ENCODE measurements around the gene FGF7. TPM values are rescaled to one million over a fixed set of nuclear protein-coding genes. Genes with fewer than 3 reads are reported as not detected.

Gene FGF7
- total and polyA plus RNA-seq, 2 donors (not counting 3 experiments of a cell fraction or from before 2014, with no cell fraction given), result not detected

DNA sequence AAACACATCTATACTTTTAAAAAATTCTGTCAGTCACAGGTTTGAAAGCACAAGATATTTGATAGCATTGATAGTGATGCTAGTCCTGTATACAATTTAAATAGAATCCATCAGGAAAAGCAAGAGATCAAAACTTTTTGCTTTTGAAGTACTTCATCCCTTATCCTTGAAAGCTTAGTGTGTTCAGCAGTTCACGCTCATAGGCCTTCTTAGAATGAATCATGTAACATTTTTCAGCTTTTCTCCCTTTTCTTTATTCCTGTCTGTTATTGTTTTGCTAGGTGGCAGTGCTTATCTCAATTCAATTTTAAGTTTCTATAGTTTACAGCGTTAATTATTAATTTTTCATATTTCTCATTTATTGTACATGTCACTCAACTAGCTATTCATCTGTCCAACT lies 69.1 kb downstream of the FGF7 start:
- intact Hi-C loops (cut with micrococcal nuclease) (no loop called here), dilution Hi-C loops (cut with MboI; ENCODE audit: extremely low pct_ligation_motif_present, low sequenced_read_pairs) (no loop called here)
- no peak overlapping the region for H3K9ac ChIP-seq (replicated peaks; ENCODE audit: extremely low read depth, insufficient read depth, low read length)
- no peak overlapping the region for H3K4me3 ChIP-seq (replicated peaks in 1 of 3; ENCODE audit: insufficient read depth in 1 of 3, low read depth in 1 of 3, low read length in 3 of 3)
- H3K4me1 ChIP-seq (ENCODE audit: control insufficient read depth, extremely low read depth, insufficient read depth, low read length), result no peaks in the 10 kb centered on the region
- no peak overlapping the region for H3K27ac ChIP-seq (ENCODE audit: insufficient read depth, low read depth, low read length)
- H3K27me3 ChIP-seq (ENCODE audit: control insufficient read depth in 2 of 2, insufficient read depth in 2 of 2, low read length in 2 of 2), result no peaks in the 10 kb centered on the region
- no peak for FAIRE-seq
- no peaks in the 10 kb centered on the region for H3K36me3 ChIP-seq (ENCODE audit: control insufficient read depth in 2 of 2, extremely low read depth in 1 of 2, insufficient read depth in 2 of 2, low read length in 2 of 2)
- no peak overlapping the region for H3K4me2 ChIP-seq (ENCODE audit: insufficient read depth, low read length)
- DNase-seq (ENCODE audit: low read depth, low spot score), result no peak
- ChIA-PET CTCF (no interaction called here), POLR2A (no interaction called here)
- no peaks in the 10 kb centered on the region for H3K9me3 ChIP-seq (replicated peaks; ENCODE audit: control insufficient read depth, insufficient read depth, low read length)
- no TSS peak for BruUV-seq (replicated peaks)
- TF ChIP-seq, protein P1, sequence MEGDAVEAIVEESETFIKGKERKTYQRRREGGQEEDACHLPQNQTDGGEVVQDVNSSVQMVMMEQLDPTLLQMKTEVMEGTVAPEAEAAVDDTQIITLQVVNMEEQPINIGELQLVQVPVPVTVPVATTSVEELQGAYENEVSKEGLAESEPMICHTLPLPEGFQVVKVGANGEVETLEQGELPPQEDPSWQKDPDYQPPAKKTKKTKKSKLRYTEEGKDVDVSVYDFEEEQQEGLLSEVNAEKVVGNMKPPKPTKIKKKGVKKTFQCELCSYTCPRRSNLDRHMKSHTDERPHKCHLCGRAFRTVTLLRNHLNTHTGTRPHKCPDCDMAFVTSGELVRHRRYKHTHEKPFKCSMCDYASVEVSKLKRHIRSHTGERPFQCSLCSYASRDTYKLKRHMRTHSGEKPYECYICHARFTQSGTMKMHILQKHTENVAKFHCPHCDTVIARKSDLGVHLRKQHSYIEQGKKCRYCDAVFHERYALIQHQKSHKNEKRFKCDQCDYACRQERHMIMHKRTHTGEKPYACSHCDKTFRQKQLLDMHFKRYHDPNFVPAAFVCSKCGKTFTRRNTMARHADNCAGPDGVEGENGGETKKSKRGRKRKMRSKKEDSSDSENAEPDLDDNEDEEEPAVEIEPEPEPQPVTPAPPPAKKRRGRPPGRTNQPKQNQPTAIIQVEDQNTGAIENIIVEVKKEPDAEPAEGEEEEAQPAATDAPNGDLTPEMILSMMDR (IDR thresholded peaks at IDR 0.05; ENCODE audit: extremely low read depth in 1 of 2, insufficient read depth in 1 of 2, low read depth in 1 of 2, low read length in 2 of 2), result no peak
- TF ChIP-seq MYC (IDR thresholded peaks at IDR 0.05; ENCODE audit: low read depth, low read length), result no peak
- no peak for TF ChIP-seq POLR2A (IDR thresholded peaks at IDR 0.05; ENCODE audit: low read depth, low read length)
- no peak for TF ChIP-seq GATA2 (IDR thresholded peaks at IDR 0.05; ENCODE audit: insufficient read depth, insufficient read length, low read depth, low read length)
- no peak for TF ChIP-seq FOS (IDR thresholded peaks at IDR 0.05; ENCODE audit: borderline replicate concordance, insufficient read depth, low read length)
- no peak for TF ChIP-seq EZH2 (IDR thresholded peaks at IDR 0.05; ENCODE audit: borderline replicate concordance, low read depth, low read length, severe bottlenecking)
- TF ChIP-seq, protein P2, sequence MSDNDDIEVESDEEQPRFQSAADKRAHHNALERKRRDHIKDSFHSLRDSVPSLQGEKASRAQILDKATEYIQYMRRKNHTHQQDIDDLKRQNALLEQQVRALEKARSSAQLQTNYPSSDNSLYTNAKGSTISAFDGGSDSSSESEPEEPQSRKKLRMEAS (IDR thresholded peaks at IDR 0.05; ENCODE audit: insufficient read depth, insufficient read length), result no peak
- no peak for TF ChIP-seq POLR2AphosphoS5 (IDR thresholded peaks at IDR 0.05; ENCODE audit: insufficient read depth, low read depth, low read length)
- no peak for TF ChIP-seq JUN (IDR thresholded peaks at IDR 0.05; ENCODE audit: borderline replicate concordance, insufficient read depth, insufficient read length, low read depth)
- no peaks in the 10 kb centered on the region for H4K20me1 ChIP-seq (replicated peaks; ENCODE audit: control insufficient read depth, extremely low read depth, insufficient read depth, low read length)
- no peaks in the 10 kb centered on the region for H3K79me2 ChIP-seq (ENCODE audit: control insufficient read depth, insufficient read depth, low read length)
- no peaks in the 10 kb centered on the region for H3K9me1 ChIP-seq (replicated peaks; ENCODE audit: control insufficient read depth, extremely low read depth, insufficient read depth, low read length)
- no peak overlapping the region for H2AFZ ChIP-seq (ENCODE audit: low read depth, low read length)
